ENCODE results near the gene MRGPRF.

Gene MRGPRF

GRCh38 chr11:69022260-69022659 lies 9.2 kb upstream of the MRGPRF start:
- no peak for DNase-seq (ENCODE audit: low spot score)

DNA sequence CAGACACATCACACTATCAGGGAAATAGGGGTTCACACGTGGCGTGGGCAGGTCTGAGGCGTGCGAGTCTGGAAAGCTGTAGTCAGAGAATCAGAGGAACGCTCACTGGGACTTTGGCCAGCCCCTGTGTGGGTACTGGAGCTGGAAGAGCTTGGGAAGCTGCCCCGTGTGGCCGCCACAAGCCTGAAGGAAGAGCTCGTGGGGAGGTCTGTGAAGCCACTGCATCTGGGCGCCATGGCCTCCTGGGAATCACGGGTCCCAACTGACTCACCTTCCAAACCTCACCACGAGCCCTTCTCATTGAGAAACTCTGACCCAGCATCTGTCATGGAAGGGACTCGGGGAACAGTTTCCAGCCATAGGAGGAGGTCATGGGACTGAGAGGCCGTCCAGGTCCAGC lies 5.9 kb upstream of the MRGPRF start:
- DNase-seq (ENCODE audit: low spot score), result peak; percentile 85

DNA sequence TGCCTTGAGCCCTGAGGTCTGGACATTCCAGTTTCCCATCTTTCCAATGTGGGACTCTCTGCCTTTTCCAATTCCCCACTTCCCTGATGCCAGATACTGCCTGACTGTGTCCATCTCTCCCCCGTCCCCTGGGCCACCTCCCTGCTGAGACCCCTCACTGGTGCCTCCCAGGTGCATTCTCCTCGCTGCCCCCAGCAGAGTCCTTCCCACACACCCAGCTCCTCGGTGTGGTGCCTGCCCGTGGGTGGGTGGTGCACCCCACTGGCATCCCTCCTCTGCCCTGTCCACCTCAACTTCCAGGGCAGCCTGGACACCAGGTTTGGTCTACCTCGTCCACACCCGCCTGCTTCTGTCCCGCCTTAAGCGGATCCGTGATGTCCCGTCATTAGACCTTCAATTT lies 4.9 kb upstream of the MRGPRF start:
- DNase-seq (ENCODE audit: low spot score), result no peak

DNA sequence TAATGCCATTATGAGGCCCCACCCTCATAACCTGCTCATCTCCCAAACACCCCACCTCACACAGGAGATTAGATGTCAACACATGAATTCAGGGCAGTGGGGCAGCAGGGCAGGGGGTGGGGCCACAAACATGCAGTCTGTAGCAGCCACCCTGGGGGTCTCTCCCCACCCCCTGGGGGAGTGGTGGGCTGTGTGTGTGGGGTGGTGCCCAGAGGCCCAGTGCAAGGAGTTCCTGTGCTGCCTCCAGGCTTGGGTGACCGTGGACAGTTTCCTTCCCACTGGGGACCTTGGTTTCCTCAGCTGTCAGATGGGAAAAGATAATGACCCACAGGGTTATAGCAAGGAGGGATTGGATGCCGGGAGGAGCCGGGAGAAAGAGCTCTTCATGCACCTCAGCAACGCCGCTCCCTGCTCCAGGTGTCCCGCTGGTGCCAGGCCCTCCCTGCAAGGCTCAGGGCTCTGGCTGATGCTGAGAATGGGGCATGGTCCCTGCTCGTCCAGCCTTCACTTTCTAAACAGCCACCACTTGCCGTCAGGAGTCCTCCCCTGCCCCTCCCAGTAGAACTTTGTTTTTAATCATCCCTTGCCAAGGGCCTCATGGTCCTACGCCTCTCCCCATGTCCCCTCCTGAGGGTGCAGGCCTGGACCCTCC lies 2.0 kb upstream of the MRGPRF start:
- DNase-seq (ENCODE audit: low spot score), result no peak

DNA sequence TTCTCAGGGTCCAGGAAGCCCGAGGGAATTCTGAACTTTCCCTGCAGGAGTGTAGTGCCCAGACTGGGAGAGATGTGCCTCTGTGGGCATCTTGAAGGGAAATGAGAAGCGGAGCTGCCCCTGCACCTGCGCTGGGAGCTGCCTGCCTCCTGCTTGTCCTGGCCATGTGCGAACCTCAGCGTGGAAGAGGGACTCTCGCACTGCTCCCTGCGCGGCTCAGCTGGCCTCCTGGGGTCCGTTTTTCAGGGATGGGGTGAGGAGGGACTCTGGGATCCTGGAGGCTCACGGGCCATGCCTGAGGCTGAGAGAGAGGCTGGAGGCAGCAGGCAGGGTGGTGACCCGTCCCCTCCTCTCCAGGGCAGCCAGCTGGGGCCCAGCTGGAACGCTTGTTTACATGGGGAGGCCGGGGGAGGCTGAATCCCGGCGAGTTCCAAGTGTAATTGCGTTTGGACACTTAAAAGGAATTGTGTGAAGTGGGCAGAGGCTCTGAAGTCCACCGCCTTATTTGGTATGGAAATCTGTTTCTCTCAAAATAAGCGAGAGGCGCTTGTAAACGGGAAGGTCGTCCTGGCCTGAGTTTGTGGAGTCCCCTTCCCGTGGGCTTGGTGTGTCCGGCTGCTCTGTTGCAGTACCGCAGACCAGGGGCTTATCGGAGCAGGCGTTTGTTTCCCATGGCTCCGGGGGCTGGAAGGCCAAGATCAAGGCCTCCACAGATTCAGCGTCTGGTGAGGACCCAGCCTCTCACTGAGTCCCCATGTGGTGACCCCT lies 1.2 kb upstream of the MRGPRF start:
- DNase-seq (ENCODE audit: low spot score), result no peak

GRCh38 chr11:69012092-69013008 lies 696 bp downstream of the MRGPRF start:
- peak; percentile 74 for DNase-seq (ENCODE audit: low spot score)

- DNase-seq (ENCODE audit: low spot score), result no peak
Observed at GRCh38 chr11:69011624-69012091, 1.4 kb downstream of the MRGPRF start.

DNA sequence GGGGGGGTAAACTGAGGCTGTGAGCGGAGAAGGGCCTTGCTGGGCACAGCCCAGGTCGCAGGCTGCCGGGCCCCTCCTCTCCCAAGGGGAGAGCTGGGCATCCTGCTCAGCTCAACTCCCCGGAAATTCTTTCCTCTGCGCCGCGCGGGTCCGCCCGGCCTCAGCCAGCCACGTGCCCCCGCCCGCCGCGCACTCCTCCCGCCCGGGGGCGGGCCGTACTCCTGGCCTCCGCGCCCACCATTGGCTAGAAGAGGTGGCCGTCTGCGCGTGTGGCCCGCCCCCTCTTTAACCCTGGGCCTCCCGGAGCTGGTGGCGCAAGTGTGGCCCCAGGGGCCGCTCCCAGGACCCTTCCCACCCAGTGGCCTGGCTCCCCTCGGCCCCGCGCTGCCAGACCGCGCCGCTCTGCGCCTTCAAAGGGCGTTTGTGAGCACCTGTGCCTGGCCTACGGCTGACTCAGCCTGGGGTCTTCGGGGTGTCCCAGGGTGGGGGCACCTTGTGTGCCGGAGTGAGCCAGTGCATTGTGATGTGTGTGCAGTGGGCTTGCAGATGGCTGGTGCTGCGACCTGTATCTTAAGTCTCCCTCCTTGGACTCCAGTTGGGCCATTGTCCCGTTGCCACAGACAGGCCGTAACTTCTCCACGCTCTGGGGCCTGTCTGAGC lies 2.0 kb downstream of the MRGPRF start:
- peak; percentile 98 for DNase-seq (ENCODE audit: low spot score)

- DNase-seq (ENCODE audit: low spot score), result no peak
Observed at GRCh38 chr11:69010361-69010891, 2.6 kb downstream of the MRGPRF start.

GRCh38 chr11:69009441-69010211 lies 3.4 kb downstream of the MRGPRF start:
- no peak for DNase-seq (ENCODE audit: low spot score)

DNA sequence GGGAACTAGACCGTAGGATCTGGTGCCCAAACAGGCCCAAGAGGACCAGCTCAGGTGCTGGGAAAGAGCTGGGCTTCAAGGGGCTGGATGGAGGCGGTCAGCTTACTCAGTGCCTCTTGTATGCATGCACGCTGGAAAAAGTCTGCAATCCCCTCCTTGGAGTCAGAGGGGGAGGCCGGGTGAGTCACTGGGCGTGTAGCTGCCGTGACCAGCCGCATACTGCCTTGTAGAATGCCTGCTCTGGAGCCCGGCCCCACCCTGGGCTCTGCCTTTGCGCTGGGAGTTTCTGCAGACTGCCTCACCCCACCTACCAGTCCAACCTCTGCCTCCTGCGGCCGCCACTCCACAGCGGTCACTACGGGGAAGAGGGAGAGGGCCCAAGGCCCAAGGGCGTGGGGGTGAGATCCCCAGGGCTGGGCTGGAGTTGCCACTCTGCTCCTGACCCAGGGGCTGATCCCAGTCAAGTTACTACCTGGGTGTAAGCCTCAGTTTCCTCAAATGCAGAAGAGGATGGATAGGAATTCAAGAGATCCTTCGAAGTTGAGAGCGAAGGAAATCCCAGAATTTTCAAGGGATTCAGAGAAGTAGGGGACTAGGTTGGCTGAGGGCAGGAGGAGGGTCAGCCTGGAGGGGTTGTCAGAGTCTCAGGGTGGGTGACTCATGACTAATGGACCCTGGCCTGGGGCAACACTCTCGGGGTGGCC lies 4.2 kb downstream of the MRGPRF start:
- peak; percentile 97 for DNase-seq (ENCODE audit: low spot score)

DNA sequence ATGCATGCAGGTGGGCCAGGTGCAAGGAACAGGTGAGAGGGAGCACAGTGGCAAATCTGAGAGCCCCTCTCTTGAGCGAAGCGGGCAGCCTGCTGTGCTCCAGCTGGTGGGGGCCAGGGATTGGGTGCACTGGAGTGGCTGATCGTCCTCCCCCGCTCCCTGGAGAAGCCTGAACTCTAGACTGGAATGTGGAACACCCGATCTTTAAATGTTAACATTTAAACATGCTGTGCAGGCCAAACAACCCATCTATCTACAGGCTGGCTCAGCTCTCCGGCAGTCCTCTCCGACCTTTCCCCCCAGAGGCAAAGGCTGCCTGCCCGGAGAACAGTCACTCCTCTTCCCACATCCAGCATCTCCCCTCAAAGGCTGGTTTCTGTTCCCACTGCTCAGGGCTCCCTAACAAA lies 5.1 kb downstream of the MRGPRF start:
- no peak for DNase-seq (ENCODE audit: low spot score)

DNA sequence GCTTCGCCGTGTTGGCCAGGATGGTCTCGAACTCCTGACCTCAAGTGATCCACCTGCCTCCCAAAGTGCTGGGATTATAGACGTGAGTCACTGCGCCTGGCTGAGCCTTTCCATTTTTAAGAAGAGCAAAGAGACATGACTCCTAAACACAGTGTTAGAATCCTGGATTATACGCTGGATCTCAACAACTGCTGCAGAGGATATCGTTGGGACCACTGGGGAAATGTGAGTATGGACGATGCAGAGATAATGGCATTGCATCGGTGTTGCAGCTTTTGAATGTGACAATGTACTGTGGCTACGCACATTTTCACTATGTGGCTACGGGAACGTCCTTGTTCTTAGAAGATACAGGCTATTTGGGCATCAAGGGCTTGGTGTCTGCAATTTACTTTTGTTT lies 6.2 kb downstream of the MRGPRF start:
- DNase-seq (ENCODE audit: low spot score), result no peak

GRCh38 chr11:69005631-69006368 lies 7.2 kb downstream of the MRGPRF start:
- no peak for DNase-seq (ENCODE audit: low spot score)

DNA sequence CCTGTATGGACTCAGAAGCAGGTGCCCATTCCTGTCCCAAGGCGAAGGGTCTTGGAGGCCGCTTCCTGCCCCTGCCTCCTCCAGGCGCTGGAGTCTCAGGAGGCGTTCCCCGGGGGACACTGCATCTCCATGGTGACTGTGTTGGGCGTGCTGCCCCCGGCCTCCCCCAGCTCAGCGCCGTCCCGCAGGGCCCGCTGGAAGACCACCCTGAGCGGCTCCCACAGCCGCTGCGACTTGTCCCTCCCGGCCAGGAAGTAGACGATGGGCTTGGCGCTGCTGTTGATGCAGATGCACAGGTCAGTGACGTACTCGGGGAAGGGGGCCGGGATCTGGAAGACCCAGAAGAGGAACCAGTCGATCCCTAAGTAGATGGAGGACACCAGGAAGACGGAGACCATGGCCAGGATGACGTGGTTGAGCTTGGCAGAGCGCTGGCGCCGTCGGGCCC lies 7.8 kb downstream of the MRGPRF start:
- DNase-seq (ENCODE audit: low spot score), result no peak

- no peak for DNase-seq (ENCODE audit: low spot score)
Observed at GRCh38 chr11:69004411-69005182, 8.4 kb downstream of the MRGPRF start.

DNA sequence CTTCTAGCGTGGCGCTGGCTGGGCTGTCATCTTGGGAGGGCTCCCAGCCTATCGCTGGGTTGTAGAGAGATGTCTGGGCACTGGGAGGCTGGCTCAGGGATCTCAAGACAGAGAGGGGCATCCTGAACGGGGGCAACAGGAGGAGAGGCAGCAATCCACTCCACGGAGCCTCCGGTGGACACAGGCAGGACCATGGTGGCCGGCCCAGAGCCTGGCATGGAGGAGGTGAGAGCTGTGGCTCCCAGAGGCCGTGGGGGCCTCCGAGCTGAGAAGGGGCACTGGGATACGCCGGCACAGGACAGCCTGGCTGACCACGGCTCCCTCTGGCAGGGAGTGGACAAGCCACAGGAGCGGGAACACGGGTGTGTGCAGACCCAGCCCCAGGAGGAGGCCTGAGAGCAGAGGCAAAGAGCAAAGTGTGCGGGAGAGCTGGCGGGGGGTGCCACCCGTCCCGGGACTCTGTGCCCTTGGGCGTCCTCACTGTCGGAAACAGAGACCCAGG lies 9.1 kb downstream of the MRGPRF start:
- DNase-seq (ENCODE audit: low spot score), result no peak

DNA sequence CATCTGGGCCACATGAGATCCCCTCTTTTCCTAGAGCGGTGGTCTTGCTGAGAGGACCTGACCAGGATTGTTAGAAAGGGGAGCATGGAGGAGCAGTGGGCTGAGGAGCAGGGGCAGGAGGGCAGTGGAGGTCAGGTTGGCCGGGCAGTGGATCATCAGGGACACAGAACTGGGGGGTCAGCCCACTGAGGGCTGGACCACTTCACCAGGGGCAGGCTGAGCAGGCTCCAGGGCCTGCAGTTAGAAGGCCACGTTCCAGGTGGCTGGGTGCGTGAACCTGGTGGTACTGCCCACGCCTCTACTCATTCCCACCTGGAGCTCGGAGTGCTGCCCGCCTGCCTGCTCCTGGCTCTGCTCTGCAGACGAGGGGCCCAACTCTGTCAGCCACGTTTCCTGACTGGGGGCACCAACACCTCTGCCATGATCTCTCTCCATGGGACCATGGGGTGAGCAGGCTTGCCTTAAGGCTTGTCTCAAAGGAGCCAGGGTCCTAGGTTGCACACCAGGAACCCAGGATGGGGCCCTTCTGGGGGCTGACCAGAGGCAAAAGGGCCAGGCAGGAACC lies 9.7 kb downstream of the MRGPRF start:
- DNase-seq (ENCODE audit: low spot score), result no peak

Measured in GM03348 (cell line).